ENCODE measurements around the gene PM20D1.

The PM20D1 gene

GRCh38 chr1:205803986-205804385, 45.9 kb downstream of the PM20D1 start:
- no peak for DNase-seq

- DNase-seq = no peak
These were observed 47.9 kb downstream of the PM20D1 start for GRCh38 chr1:205802060-205802459.

GRCh38 chr1:205800981-205801703, 48.8 kb downstream of the PM20D1 start:
- no peak for DNase-seq

- DNase-seq = no peak
These were observed 49.5 kb downstream of the PM20D1 start for GRCh38 chr1:205800427-205800826.

GRCh38 chr1:205798577-205798976, 51.4 kb downstream of the PM20D1 start:
- no peak for DNase-seq

- no peak for DNase-seq
These were observed 52.8 kb downstream of the PM20D1 start for GRCh38 chr1:205797168-205797567.

GRCh38 chr1:205794011-205794730, 55.8 kb downstream of the PM20D1 start:
- no peak for DNase-seq

GRCh38 chr1:205792961-205793673, 56.8 kb downstream of the PM20D1 start:
- DNase-seq = no peak

GRCh38 chr1:205792481-205792881, 57.5 kb downstream of the PM20D1 start:
- no peak for DNase-seq

GRCh38 chr1:205791568-205792180, 58.3 kb downstream of the PM20D1 start:
- no peak for DNase-seq

- DNase-seq = no peak
These were observed 62.5 kb downstream of the PM20D1 start for GRCh38 chr1:205787287-205787916.

GRCh38 chr1:205786601-205787000, 63.3 kb downstream of the PM20D1 start:
- no peak for DNase-seq

- DNase-seq = no peak
These were observed 64.5 kb downstream of the PM20D1 start for GRCh38 chr1:205785446-205785845.

GRCh38 chr1:205783904-205784303, 66.0 kb downstream of the PM20D1 start:
- DNase-seq = no peak

- no peak for DNase-seq
These were observed 66.5 kb downstream of the PM20D1 start for GRCh38 chr1:205783433-205783795.

- DNase-seq = no peak
These were observed 67.1 kb downstream of the PM20D1 start for GRCh38 chr1:205782627-205783432.

- DNase-seq = no peak
These were observed 69.6 kb downstream of the PM20D1 start for GRCh38 chr1:205780335-205780734.

Data from activated CD8-positive, alpha-beta memory T cell treated with anti-CD3 and anti-CD28 coated beads, Interleukin-2, amount 50 U/mL, for 48 hours (primary cell).